ENCODE results near the gene P4HA2.
"Not testable (repeated sequence)": the region's sequence is repeated elsewhere in the genome, so short reads cannot be mapped to it uniquely, and the experiment has no call there.

The P4HA2 gene

DNA sequence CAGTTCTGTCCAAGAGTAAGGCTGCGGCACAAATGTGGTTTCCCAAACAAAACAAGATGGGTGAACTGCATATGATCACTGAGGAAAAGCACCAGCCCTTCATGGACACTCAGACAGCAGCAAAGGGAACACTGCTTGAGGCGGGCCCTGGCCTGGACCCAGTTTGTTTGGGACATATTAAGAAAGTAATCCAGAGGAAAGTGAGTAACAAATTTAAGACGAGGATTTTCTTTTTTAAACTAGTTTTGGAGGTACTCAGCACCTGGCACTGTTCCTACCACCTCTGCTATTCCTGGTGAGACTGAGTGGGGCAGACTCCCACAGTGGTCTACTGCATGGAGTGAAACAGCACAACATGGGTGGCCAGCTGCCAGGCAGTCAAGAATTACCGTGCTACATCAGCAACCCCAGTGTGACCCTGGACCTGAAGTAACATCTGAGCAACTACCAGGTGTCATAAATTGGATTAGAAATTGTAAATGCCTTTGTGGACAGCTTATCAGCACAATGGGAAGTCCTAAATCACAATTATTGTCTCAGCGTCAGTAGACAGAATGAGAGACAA lies 28.5 kb downstream of the P4HA2 start:
- DNase-seq (ENCODE audit: low spot score), result no peak

DNA sequence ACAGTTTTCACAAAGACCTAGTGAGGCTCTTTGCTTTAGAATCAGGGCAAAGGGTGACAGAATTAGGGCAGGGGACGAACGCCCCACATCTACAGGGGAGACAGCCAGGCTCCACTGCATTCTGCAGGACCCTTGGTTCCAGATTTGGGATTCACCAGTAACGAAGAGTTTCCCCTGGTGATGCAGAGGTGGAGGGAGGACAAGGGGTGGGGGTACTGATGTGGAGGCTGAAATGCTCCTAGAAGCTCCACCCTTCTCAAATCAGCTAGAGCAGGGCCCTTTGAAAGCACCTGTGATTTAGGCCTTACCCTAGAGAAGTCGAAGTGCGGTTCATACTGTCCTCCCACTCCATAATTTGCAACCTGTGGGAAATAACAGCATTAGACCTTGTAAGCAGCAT lies 29.1 kb downstream of the P4HA2 start:
- no peak for DNase-seq (ENCODE audit: low spot score)

DNA sequence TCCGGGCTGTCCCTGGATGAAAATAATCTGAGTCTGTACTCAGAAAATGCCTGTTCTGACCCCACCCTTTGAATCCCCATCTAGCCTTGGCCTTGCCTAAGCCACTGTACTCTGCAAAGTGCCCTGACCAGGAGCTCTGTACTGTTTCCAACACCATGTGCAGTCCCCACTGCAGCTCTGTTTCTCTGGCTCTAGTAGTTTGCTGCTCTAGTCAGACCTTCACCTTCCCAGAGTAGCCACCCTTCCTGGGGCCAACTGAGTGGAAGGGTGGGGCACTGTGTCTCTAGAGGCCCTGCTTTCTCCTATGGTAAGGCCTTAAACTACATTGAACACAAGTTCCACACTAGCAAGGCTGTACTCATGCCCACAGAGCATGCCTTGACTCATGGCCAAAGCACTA lies 31.9 kb downstream of the P4HA2 start:
- DNase-seq (ENCODE audit: low spot score), result no peak

GRCh38 chr5:132193165-132193694 lies 34.4 kb downstream of the P4HA2 start:
- no peak for DNase-seq (ENCODE audit: low spot score)

DNA sequence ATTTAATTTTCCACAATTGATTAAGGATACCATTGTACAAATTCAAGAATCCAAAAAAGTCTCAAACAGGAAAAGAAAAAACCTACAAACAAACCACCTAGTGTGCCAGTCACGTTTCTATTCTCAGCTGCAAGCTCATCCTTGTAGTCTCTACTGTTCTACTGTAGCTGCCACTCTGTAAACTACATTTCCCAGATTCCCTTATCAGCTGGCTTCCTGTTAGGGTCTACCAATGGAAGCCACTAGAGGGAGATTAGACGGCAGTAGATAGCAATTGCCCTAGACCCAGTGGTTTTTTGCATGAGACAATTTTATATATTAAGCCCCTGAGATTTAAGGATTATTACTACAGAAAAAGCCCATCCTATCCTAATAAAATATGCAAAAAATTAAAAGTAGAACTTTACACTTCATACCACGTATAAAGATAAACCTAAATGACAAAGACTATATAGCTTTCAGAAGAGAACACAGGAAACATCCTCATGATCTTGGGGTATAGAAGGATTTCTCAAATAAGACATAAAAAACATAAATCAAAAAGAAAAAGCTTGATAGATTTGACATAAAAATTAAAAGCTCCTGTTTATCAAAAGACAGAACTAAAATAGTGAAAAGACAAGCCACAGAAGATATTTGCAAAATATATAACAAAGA lies 37.4 kb downstream of the P4HA2 start:
- DNase-seq (ENCODE audit: low spot score), result peak; percentile 82

GRCh38 chr5:132184588-132184987 lies 43.1 kb downstream of the P4HA2 start:
- no peak for DNase-seq (ENCODE audit: low spot score)

GRCh38 chr5:132183723-132184122 lies 43.9 kb downstream of the P4HA2 start:
- no peak for DNase-seq (ENCODE audit: low spot score)

DNA sequence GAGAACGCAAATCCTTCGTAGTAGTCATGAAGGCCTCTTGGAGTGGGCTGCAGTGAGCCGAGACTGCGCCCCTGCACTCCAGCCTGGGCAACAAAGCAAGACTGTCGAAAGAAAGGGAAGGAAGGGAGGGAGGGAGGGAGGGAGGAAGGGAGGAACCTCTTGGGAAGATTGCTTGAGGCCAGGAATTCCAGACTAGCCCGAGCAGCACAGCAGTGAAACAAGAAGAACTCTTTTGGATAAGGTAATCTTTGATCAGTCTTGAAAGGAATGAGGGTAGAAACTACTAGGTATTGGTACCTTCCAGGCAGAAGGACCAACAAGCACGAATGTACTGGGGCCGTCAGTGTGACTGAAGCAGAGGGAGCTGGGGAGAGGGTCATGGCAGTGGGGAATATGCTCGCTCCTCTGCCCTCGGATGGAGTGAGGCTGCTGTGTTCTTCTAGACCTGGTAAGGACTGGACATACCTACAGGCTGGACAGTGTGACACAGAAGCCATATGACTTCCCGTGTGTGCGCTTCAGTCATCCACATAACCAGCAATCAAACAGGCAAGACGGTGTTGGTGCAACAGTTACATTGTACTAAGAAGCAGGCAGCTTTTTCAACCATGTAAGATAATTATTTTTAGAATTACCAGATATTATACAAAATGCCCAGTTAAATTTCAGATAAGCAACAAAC lies 45.2 kb downstream of the P4HA2 start:
- peak; percentile 32 for DNase-seq (ENCODE audit: low spot score)

GRCh38 chr5:132181011-132181629 lies 46.5 kb downstream of the P4HA2 start:
- DNase-seq (ENCODE audit: low spot score), result no peak

DNA sequence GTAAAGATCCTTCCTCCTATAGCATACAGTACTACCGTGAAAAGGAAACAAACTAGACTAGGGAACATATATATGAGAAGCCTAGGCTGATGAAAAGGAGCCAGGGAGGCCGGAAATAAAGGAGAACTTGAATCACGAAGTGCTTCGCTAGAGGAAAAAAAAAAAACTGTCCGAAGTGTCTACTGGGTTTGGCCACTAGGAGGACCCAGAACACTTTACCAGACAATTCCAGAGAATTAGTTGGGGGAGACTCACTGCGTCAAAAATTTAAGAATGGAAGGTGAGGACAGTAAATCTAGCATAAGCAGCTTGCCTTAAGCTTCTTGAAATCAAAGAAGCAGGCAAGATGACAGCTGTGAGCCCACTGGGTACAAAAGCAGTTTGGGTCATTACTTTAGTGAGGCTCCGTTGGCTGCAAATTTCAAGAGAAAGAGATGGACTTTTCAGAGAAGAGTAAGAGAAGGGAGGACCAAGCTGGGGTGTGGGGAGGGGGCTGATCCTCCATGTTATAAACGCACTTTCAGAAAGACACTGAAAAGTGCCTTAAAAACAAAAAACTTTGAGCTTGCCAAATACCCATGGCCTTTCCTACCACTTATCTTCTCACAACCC lies 47.4 kb downstream of the P4HA2 start:
- peak; percentile 84 for DNase-seq (ENCODE audit: low spot score)

DNA sequence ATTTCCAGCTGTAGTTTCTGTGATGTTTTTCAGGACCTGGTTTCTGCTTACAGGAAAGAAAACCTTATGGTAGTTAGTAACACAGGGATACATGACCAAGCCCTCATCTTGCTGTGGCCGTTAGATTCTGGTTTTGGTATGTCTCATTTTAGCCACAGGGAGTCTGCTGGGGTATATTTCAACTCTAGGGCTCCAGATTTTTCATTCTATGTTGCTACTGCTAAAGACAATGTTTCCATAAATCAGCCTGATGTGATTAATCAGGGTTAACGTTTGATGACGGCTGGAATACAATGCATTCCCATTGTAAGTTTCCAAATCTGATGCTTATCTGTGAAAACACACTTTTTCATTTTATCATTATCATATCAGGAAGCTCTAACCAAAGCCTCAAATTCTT lies 48.2 kb downstream of the P4HA2 start:
- DNase-seq (ENCODE audit: low spot score), result no peak

DNA sequence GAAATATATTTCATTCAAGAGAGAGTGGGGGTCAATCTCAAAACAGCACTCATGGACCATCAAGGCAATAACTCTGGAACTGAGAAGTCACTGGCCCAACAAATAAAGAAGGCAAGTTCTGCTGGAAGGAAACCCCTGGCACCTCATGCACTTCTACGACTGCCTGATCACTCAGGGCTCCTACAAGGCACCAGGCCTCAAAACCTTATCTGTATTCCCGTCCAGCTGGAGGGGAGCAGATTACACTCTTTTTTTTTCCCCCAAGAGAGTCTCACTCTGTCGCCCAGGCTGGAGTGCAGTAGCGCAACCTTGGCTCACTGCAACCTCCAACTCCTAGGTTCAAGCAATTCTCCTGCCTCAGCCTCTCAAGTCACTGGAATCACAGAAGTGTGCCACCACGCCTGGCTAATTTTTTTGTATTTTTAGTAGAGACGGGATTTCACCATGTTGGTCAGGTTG lies 49.9 kb downstream of the P4HA2 start:
- DNase-seq (ENCODE audit: low spot score), result no peak

DNA sequence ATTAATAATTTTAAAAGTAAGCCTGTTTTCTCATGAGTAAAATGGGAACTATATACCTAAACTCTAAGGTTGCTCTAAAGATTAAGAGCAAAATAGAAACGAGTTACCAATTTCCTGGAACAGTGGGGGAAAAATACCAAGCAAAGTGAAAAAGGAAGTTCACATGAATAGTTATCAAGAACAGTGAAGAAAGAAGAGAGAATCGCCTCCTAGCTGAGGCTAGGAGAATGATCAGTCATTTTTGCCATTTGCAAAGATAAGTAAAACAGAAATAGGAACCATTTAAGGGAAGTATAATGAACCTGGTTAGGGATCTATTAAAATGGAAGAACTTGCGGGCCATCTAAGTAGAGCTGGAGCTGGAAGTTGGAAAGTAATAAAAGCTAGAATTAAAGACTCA lies 50.7 kb downstream of the P4HA2 start:
- DNase-seq (ENCODE audit: low spot score), result no peak

DNA sequence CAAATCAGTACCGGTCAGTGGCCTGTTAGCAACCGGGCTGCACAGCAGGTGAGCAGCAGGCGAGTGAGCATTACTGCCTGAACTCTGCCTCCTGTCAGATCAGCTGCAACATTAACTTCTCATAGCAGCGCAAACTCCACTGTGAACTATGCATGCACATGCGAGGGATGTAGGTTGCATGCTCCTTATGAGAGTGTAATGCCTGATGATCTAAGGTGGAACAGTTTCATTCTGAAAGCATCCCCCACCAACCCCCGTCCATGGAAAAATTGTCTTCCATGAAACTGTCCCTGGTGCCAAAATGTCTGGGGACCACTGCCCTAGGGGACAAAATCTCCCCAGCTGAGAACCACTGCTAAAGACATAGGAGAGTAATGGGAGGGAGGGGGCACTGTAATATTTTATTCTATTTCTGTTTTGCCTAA lies 51.1 kb downstream of the P4HA2 start:
- DNase-seq (ENCODE audit: low spot score), result no peak

GRCh38 chr5:132162945-132163344 lies 64.7 kb downstream of the P4HA2 start:
- DNase-seq (ENCODE audit: low spot score), result no peak

DNA sequence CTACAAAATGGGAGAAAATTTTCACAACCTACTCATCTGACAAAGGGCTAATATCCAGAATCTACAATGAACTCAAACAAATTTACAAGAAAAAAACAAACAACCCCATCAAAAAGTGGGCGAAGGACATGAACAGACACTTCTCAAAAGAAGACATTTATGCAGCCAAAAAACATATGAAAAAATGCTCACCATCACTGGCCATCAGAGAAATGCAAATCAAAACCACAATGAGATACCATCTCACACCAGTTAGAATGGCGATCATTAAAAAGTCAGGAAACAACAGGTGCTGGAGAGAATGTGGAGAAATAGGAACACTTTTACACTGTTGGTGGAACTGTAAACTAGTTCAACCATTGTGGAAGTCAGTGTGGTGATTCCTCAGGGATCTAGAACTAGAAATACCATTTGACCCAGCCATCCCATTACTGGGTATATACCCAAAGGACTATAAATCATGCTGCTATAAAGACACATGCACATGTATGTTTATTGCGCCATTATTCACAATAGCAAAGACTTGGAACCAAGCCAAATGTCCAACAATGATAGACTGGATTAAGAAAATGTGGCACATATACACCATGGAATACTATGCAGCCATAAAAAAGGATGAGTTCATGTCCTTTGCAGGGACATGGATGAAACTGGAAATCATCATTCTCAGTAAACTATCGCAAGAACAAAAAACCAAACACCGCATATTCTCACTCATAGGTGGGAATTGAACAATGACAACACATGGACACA lies 65.9 kb downstream of the P4HA2 start:
- DNase-seq (ENCODE audit: low spot score), result not testable (repeated sequence)

- no peak for DNase-seq (ENCODE audit: low spot score)
Observed at GRCh38 chr5:132156413-132156812, 71.2 kb downstream of the P4HA2 start.

- DNase-seq (ENCODE audit: low spot score), result no peak
Observed at GRCh38 chr5:132150565-132150964, 77.1 kb downstream of the P4HA2 start.

DNA sequence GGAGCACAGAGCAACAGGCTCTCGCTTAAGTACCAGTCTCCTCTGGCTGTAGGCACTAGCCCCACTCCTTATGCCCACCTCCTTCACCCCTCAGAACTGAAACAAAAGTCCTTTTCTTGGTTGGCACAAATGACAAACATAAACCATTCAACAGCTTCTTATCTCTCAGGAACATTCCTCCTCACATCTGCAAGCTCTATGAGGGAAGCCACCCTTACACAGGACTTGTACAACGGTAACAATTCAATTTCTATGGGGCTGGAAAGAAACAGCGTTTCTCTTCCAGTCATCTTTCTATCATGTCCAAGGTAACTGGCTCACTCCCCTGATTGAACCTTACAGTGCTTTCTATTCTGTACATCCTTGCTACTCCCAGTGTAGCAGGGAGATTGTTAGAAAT lies 80.0 kb downstream of the P4HA2 start:
- DNase-seq (ENCODE audit: low spot score), result no peak

DNA sequence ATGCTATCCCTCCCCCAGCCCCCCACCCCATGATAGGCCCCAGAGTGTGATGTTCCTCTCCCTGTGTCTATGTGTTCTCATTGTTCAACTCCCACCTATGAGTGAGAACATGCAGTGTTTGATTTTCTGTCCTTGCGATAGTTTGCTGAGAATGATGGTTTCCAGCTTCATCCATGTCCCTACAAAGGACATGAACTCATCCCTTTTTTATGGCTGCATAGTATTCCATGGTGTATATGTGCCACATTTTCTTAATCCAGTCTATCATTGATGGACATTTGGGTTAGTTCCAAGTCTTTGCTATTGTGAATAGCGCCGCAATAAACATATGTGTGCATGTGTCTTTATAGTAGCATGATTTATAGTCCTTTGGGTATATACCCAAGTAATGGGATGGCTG lies 82.3 kb downstream of the P4HA2 start:
- DNase-seq (ENCODE audit: low spot score), result not testable (repeated sequence)

DNA sequence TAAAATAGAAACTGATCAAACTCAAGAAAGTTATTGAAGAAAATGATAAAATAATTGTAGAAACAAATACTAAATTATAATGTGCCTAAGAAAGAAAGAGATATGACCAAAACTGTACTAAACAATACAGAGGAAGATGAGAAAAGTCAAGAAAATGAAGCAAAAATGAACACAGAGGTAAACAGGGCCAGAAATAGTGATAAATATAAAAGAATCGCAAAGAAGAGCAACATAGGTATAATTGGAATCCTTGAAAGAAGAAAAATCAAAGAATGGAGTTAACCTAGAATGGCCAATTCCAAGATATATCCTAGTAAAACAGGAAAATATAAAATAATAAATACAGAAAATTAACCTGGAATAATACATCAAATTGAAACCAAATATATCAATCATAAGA lies 84.5 kb downstream of the P4HA2 start:
- DNase-seq (ENCODE audit: low spot score), result no peak

DNA sequence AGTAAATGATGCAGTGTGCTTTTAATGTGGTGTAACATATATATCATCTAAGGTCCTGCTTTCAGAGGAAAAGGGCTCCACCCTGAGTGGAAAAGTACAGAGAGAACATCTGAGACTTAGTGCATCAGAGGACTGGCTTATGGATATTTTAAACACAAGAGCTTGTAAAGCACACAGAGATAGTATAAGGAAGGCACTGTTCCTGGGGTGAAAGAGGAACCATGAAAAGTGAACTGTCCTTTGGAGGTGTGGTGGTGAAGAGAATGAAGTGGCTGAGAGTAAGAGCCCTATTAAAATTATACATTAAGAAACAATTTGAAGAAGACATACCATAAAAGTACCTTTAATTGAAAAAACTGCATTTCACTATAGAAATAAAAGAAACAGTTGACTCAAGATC lies 85.2 kb downstream of the P4HA2 start:
- no peak for DNase-seq (ENCODE audit: low spot score)
